ENCODE results near the gene CDK5R1. TPM values are rescaled to one million over a fixed set of nuclear protein-coding genes. Genes with fewer than 3 reads are reported as not detected.

Gene CDK5R1
- polyA plus RNA-seq, 1 donor (not counting 4 experiments of a cell fraction or from before 2014, with no cell fraction given), result 2.9 TPM

- Histone ChIP-seq H3K4me1 (ENCODE audit: control insufficient read depth, extremely low read depth, insufficient read depth, low read length) (no peaks in the 10 kb centered on the region), H3K9me3 (ENCODE audit: control insufficient read depth, low read depth, low read length) (no peaks in the 10 kb centered on the region), H3K27ac (ENCODE audit: control insufficient read depth, insufficient read depth, low read length) (no peak overlapping the region), H4K20me1 (ENCODE audit: control insufficient read depth, extremely low read depth, insufficient read depth, low read length) (no peaks in the 10 kb centered on the region), H3K4me2 (ENCODE audit: control insufficient read depth, extremely low read depth, insufficient read depth, low read depth, low read length) (no peak overlapping the region), H2AFZ (ENCODE audit: control insufficient read depth, low read length) (no peak overlapping the region), H3K9ac (ENCODE audit: control insufficient read depth, extremely low read depth, insufficient read depth, low read length) (no peak overlapping the region), H3K79me2 (ENCODE audit: control insufficient read depth, insufficient read depth, low read length) (peaks cover 8% of the 10 kb centered on the region), H3K27me3 (ENCODE audit: control insufficient read depth, extremely low read depth, insufficient read depth, low read length) (no peaks in the 10 kb centered on the region), H3K4me3 (ENCODE audit: control insufficient read depth in 2 of 3, extremely low read depth in 1 of 3, insufficient read depth in 2 of 3, low read depth in 1 of 3, low read length in 3 of 3) (no peak overlapping the region), H3K36me3 (ENCODE audit: control insufficient read depth in 2 of 2, extremely low read depth in 1 of 2, insufficient read depth in 2 of 2, low read length in 2 of 2) (peaks cover 28 to 56% of the 10 kb centered on the region in 2 experiments), H3K9me1 (ENCODE audit: control insufficient read depth, extremely low read depth, insufficient read depth, low read length) (no peaks in the 10 kb centered on the region)
- dilution Hi-C loops (cut with MboI; ENCODE audit: extremely low pct_ligation_motif_present, low sequenced_read_pairs), result no loop called here
- FAIRE-seq, result no peak
- no peak for DNase-seq (ENCODE audit: low read depth, low spot score)
- TF ChIP-seq CTCF (optimal IDR thresholded peaks at IDR 0.05 in 1 of 3, IDR thresholded peaks at IDR 0.05 in 1 of 3, conservative IDR thresholded peaks at IDR 0.05 in 1 of 3; ENCODE audit: extremely low read depth in 1 of 3, insufficient read depth in 2 of 3, low read length in 3 of 3) (no peak), EZH2 (IDR thresholded peaks at IDR 0.05; ENCODE audit: low read length) (no peak)
Measured at GRCh38 chr17:32475258-32475657, 11.5 kb upstream of the CDK5R1 start.

- no peaks in the 10 kb centered on the region for H3K27me3 ChIP-seq (ENCODE audit: control insufficient read depth, extremely low read depth, insufficient read depth, low read length)
- dilution Hi-C loops (cut with MboI; ENCODE audit: extremely low pct_ligation_motif_present, low sequenced_read_pairs), result no loop called here
- no peak overlapping the region for H3K9ac ChIP-seq (ENCODE audit: control insufficient read depth, extremely low read depth, insufficient read depth, low read length)
- H4K20me1 ChIP-seq (ENCODE audit: control insufficient read depth, extremely low read depth, insufficient read depth, low read length), result no peaks in the 10 kb centered on the region
- no peak overlapping the region for H3K4me2 ChIP-seq (ENCODE audit: control insufficient read depth, extremely low read depth, insufficient read depth, low read depth, low read length)
- no peak overlapping the region for H2AFZ ChIP-seq (ENCODE audit: control insufficient read depth, low read length)
- H3K9me1 ChIP-seq (ENCODE audit: control insufficient read depth, extremely low read depth, insufficient read depth, low read length), result no peaks in the 10 kb centered on the region
- H3K9me3 ChIP-seq (ENCODE audit: control insufficient read depth, low read depth, low read length), result no peaks in the 10 kb centered on the region
- no peak for FAIRE-seq
- H3K4me3 ChIP-seq (ENCODE audit: control insufficient read depth in 2 of 3, extremely low read depth in 1 of 3, insufficient read depth in 2 of 3, low read depth in 1 of 3, low read length in 3 of 3), result no peak overlapping the region
- DNase-seq (ENCODE audit: low read depth, low spot score), result no peak
- no peaks in the 10 kb centered on the region for H3K79me2 ChIP-seq (ENCODE audit: control insufficient read depth, insufficient read depth, low read length)
- H3K36me3 ChIP-seq (ENCODE audit: control insufficient read depth in 2 of 2, extremely low read depth in 1 of 2, insufficient read depth in 2 of 2, low read length in 2 of 2), result peaks cover 22 to 56% of the 10 kb centered on the region in 2 experiments
- H3K27ac ChIP-seq (ENCODE audit: control insufficient read depth, insufficient read depth, low read length), result no peak overlapping the region
- TF ChIP-seq EZH2 (IDR thresholded peaks at IDR 0.05; ENCODE audit: low read length) (no peak), CTCF (optimal IDR thresholded peaks at IDR 0.05 in 1 of 3, IDR thresholded peaks at IDR 0.05 in 1 of 3, conservative IDR thresholded peaks at IDR 0.05 in 1 of 3; ENCODE audit: extremely low read depth in 1 of 3, insufficient read depth in 2 of 3, low read length in 3 of 3) (no peak)
- H3K4me1 ChIP-seq (ENCODE audit: control insufficient read depth, extremely low read depth, insufficient read depth, low read length), result no peaks in the 10 kb centered on the region
Measured at GRCh38 chr17:32477220-32477619, 9.6 kb upstream of the CDK5R1 start.

Measured in keratinocyte (primary cell).